ENCODE data around the gene HTT-AS. TPM values are rescaled to one million over a fixed set of nuclear protein-coding genes. Genes with fewer than 3 reads are reported as not detected.

The HTT-AS gene
- total and polyA plus RNA-seq, 12 donors: not detected

DNA sequence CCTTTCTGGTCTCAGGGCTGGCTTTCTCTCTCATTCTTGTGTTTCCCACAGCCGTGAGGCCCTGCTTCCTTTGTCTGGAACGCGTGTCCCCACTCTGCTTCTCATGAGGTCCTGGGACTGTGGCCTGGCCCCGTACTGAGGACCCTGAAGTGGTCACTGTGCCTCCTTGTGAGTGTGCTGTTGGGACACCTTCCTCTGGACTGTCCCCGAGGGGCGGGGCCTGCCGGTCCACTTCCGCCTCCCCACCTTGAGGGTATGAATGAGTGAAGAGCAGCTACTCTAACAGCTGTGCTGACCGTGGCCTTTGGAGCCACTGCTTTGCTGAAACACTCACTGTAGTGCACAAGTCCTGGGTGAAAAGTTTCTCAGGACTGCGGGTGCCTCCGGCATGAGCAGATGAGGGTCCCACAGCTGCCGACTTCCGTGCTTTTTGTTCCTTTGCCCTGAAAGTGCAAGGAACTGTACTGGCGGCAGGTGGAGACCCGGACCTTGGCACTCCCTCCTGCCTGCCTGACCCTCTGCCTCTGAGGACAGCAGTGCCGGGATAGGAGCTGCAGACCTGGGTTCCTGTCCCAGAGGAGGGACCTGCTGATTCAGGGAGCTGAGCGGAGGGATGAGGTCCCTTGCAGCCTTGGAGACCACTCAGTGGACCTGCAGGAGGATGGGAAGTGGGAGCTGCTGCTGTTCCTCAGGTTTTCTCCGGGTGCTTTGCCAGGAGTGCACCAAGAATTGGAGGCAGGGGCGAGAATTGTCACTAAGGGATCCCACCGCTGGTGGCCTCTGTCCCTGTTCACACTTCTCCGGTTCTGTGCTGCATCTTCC, 38.0 kb downstream of the HTT-AS start:
- intact Hi-C loops (cut with DNase I): loop anchor here (5.0 to 10.0 kb wide), 2 partner anchors 59 to 272 kb away; no protein-coding TSS in a partner anchor
- DNase-seq: no peak
- no peak for TF ChIP-seq POLR2A (IDR thresholded peaks at IDR 0.05)
- TF ChIP-seq, protein P1, sequence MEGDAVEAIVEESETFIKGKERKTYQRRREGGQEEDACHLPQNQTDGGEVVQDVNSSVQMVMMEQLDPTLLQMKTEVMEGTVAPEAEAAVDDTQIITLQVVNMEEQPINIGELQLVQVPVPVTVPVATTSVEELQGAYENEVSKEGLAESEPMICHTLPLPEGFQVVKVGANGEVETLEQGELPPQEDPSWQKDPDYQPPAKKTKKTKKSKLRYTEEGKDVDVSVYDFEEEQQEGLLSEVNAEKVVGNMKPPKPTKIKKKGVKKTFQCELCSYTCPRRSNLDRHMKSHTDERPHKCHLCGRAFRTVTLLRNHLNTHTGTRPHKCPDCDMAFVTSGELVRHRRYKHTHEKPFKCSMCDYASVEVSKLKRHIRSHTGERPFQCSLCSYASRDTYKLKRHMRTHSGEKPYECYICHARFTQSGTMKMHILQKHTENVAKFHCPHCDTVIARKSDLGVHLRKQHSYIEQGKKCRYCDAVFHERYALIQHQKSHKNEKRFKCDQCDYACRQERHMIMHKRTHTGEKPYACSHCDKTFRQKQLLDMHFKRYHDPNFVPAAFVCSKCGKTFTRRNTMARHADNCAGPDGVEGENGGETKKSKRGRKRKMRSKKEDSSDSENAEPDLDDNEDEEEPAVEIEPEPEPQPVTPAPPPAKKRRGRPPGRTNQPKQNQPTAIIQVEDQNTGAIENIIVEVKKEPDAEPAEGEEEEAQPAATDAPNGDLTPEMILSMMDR (IDR thresholded peaks at IDR 0.05): no peak
- Histone ChIP-seq H3K36me3 (replicated peaks in 1 of 2) (no peaks in the 10 kb centered on the region), H3K4me1 (replicated peaks in 1 of 2) (peaks cover 5 to 15% of the 10 kb centered on the region in 2 donors), H3K27me3 (no peaks in the 10 kb centered on the region), H3K9me3 (replicated peaks in 1 of 3) (no peaks in the 10 kb centered on the region), H3K4me3 (no peak overlapping the region), H3K27ac (no peak overlapping the region)
- WGBS, 4 donors: 88 to 93% (median 90%) methylated on average over 11 to 21 of the region's 21 CpGs

DNA sequence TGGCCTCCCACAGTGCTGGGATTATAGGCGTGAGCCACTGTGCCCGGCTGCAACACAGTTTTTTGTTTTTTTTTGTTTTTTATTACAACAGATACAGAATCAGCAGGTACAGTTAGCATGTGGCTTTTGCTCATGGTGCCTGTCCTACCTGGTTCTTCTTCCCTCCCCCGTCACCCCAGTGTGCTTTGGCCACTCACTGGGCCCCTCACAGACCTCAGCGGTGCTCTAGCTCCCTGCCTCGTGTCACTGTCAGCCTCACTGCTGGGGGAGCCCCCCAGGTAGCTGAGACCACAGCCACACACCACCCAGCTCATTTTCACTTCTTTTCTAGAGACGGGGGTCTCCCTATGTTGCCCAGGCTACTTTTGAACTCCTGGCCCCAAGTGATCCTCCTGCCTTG, 38.7 kb downstream of the HTT-AS start:
- Histone ChIP-seq H3K4me3 (no peak overlapping the region), H3K9me3 (replicated peaks in 1 of 3) (no peaks in the 10 kb centered on the region), H3K27me3 (no peaks in the 10 kb centered on the region), H3K36me3 (replicated peaks in 1 of 2) (no peaks in the 10 kb centered on the region), H3K4me1 (replicated peaks in 1 of 2) (peaks cover 0 to 9% of the 10 kb centered on the region in 2 donors), H3K27ac (no peak overlapping the region)
- no peak for TF ChIP-seq POLR2A (IDR thresholded peaks at IDR 0.05)
- TF ChIP-seq, protein P1 (IDR thresholded peaks at IDR 0.05): no peak
- WGBS, 4 donors: 88 to 95% (median 91%) methylated on average over 6 of the region's 6 CpGs
- no peak for DNase-seq
- intact Hi-C loops (cut with DNase I): loop anchor here (5.0 to 10.0 kb wide), 2 partner anchors 58 to 271 kb away; no protein-coding TSS in a partner anchor

DNA sequence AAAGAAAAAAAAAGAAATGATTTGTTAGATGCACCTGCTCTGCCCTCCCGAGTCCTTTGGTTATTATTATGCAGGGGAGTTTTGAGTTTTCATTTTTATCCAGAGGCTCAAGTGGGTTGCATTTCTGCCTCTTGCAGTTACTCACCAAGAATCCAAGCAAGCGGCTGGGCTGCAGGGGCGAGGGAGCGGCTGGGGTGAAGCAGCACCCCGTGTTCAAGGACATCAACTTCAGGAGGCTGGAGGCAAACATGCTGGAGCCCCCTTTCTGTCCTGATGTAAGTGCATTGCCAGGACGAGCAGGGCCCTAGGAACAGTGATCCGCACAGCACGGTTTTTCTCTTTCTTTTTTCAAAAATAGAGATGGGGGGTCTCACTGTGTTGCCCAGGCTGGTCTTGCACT, 39.1 kb downstream of the HTT-AS start:
- TF ChIP-seq, protein P1 (IDR thresholded peaks at IDR 0.05): no peak
- TF ChIP-seq POLR2A (IDR thresholded peaks at IDR 0.05): no peak
- Histone ChIP-seq H3K9me3 (replicated peaks in 1 of 3) (no peaks in the 10 kb centered on the region), H3K36me3 (replicated peaks in 1 of 2) (no peaks in the 10 kb centered on the region), H3K27ac (no peak overlapping the region), H3K4me1 (replicated peaks in 1 of 2) (peaks cover 0 to 9% of the 10 kb centered on the region in 2 donors), H3K4me3 (no peak overlapping the region), H3K27me3 (no peaks in the 10 kb centered on the region)
- intact Hi-C loops (cut with DNase I): loop anchor here (5.0 to 10.0 kb wide), 2 partner anchors 58 to 270 kb away; no protein-coding TSS in a partner anchor
- DNase-seq: no peak
- 80 to 86% (median 85%) methylated on average over 8 of the region's 8 CpGs for WGBS, 4 donors

DNA sequence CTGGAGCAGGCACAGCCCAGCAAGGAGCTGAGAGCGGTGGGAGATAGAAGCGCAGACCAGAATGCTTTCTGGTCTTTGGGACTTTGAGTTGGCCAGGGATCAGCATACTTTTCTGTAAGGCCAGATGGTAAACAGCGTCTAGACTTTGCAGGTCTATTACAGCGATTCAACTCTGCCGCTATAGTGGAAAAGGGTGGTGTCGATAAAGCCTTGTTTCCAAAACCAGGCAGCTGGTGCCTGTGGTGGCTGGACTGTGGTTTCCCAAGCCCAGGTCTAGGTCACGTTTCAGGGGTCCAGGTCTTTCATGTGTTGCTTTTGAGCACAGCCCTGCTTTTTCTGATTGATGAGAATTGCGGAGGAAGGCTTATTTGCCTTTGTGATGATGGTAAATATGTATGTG, 40.1 kb downstream of the HTT-AS start:
- TF ChIP-seq POLR2A (IDR thresholded peaks at IDR 0.05): no peak
- TF ChIP-seq, protein P1 (IDR thresholded peaks at IDR 0.05): no peak

More for the DNA sequence above, 40.1 kb downstream of the HTT-AS start:
- Histone ChIP-seq H3K36me3 (replicated peaks in 1 of 2) (no peaks in the 10 kb centered on the region), H3K27ac (no peak overlapping the region), H3K4me3 (no peak overlapping the region), H3K9me3 (replicated peaks in 1 of 3) (no peaks in the 10 kb centered on the region), H3K27me3 (no peaks in the 10 kb centered on the region), H3K4me1 (replicated peaks in 1 of 2) (peaks cover 0 to 9% of the 10 kb centered on the region in 2 donors)
- no peak for DNase-seq
- WGBS, 4 donors: 91 to 98% (median 92%) methylated on average over 8 of the region's 8 CpGs
- intact Hi-C loops (cut with DNase I): loop anchor here (5.0 to 10.0 kb wide), 2 partner anchors 267 to 269 kb away; no protein-coding TSS in a partner anchor
